CD8-positive, alpha-beta memory T cell (primary cell): Measurements from ENCODE around the gene PAK1. TPM values are rescaled to one million over a fixed set of nuclear protein-coding genes. Genes with fewer than 3 reads are reported as not detected.

Experiments used
- CTCF ChIA-PET: fragments of 350-600 bp; sonication (Branson Sonifier 250); formaldehyde crosslinking; loops from one replicate; lab custom pipeline; 2021; ENCODE audit warnings: antibody characterized with exemption; lab: Charles Lee
- POLR2A ChIA-PET: fragments of 350-600 bp; sonication (Branson Sonifier 250); formaldehyde crosslinking; loops from one replicate; lab custom pipeline; 2021; ENCODE audit warnings: antibody characterized with exemption; lab: Charles Lee
- DNase-seq, 5 donors: peaks; one replicate each; pipeline versions ENCODE4 v3.0.0 to v3.0.0-alpha.2; 2020 to 2022; ENCODE audit warnings: mixed read lengths in 1 of 5
- H3K27ac ChIP-seq: one replicate; pipeline ENCODE4 v1.7.0; 2013; ENCODE audit warnings: low read depth, mild to moderate bottlenecking, low read length, moderate library complexity
- H3K27me3 ChIP-seq: 2 replicates; pipeline ENCODE4 v1.7.0; 2013; ENCODE audit warnings: low read length, mild to moderate bottlenecking; ENCODE audit not compliant: insufficient read depth, poor library complexity, severe bottlenecking
- H3K36me3 ChIP-seq: 2 replicates; pipeline ENCODE4 v1.7.0; 2013; ENCODE audit warnings: mild to moderate bottlenecking, low read length, moderate library complexity; ENCODE audit not compliant: insufficient read depth
- H3K4me1 ChIP-seq: 2 replicates; pipeline ENCODE4 v1.7.0; 2013; ENCODE audit warnings: mild to moderate bottlenecking, low read length, moderate library complexity; ENCODE audit not compliant: insufficient read depth
- H3K4me3 ChIP-seq: 2 replicates; pipeline ENCODE4 v1.7.0; 2013; ENCODE audit warnings: mild to moderate bottlenecking, low read length
- H3K9me3 ChIP-seq: 2 replicates; pipeline ENCODE4 v1.7.0; 2013; ENCODE audit warnings: mild to moderate bottlenecking, low read length
- H3K27ac Mint-ChIP-seq, 8 donors: one replicate each; pipeline ENCODE4 v1.8.0; 2020 to 2021; ENCODE audit warnings: mixed read lengths in 8 of 8, mild to moderate bottlenecking in 6 of 8, inconsistent platforms in 3 of 8, moderate library complexity in 3 of 8
- H3K27me3 Mint-ChIP-seq, 2 donors: one replicate each; pipeline ENCODE4 v1.8.0; 2020 to 2021; ENCODE audit warnings: mixed read lengths in 2 of 2, mild to moderate bottlenecking in 1 of 2, moderate library complexity in 1 of 2
- H3K36me3 Mint-ChIP-seq, 3 donors: one replicate each; pipeline ENCODE4 v1.8.0; 2020 to 2021; ENCODE audit warnings: mixed read lengths in 3 of 3, inconsistent platforms in 1 of 3, mild to moderate bottlenecking in 1 of 3
- H3K4me1 Mint-ChIP-seq, 3 donors: one replicate each; pipeline ENCODE4 v1.8.0; 2020 to 2021; ENCODE audit warnings: mixed read lengths in 3 of 3, inconsistent platforms in 1 of 3, mild to moderate bottlenecking in 1 of 3
- H3K4me3 Mint-ChIP-seq, 7 donors: one replicate each; pipeline ENCODE4 v1.8.0; 2020 to 2021; ENCODE audit warnings: mixed read lengths in 7 of 7, mild to moderate bottlenecking in 6 of 7, moderate library complexity in 4 of 7, inconsistent platforms in 2 of 7
- H3K9me3 Mint-ChIP-seq, 5 donors: one replicate each; pipeline ENCODE4 v1.8.0; 2020 to 2022; ENCODE audit warnings: mixed read lengths in 5 of 5, mild to moderate bottlenecking in 3 of 5, moderate library complexity in 2 of 5, inconsistent platforms in 1 of 5
- polyA plus RNA-seq: library from polyadenylated mRNA; unstranded; fragments of 300-500 nt; fragmentation: Illumina TruSeq; gene quantifications from one replicate; pipeline ENCODE4 v1.2.3, GENCODE V29; 2021
- total RNA-seq, 2 experiments: library from RNA; stranded (reverse); gene quantifications; one replicate each; pipeline ENCODE4 v1.2.3, GENCODE V29; 2021

PAK1 gene
- total and polyA plus RNA-seq, 3 experiments from 2014 or later = 9.3 to 32.1 (median 25.9) TPM

- Mint-ChIP-seq H3K4me3 (no peak overlapping the region), H3K36me3 (peaks cover 0 to 11% (median 0%) of the 10 kb centered on the region in 3 donors), H3K4me1 (no peaks in the 10 kb centered on the region), H3K9me3 (no peaks in the 10 kb centered on the region), H3K27me3 (peaks cover 6 to 41% of the 10 kb centered on the region in 2 donors), H3K27ac (peak overlapping the region in 1 of 8 donors; percentile 62)
- H3K4me3 ChIP-seq = no peak overlapping the region
- H3K4me1 ChIP-seq = no peaks in the 10 kb centered on the region
- H3K27ac ChIP-seq = no peak overlapping the region
- no peaks in the 10 kb centered on the region for H3K9me3 ChIP-seq
- no peaks in the 10 kb centered on the region for H3K27me3 ChIP-seq
- H3K36me3 ChIP-seq = no peaks in the 10 kb centered on the region
- ChIA-PET POLR2A (no interaction called here), CTCF (no interaction called here)
- DNase-seq = no peak
Measured at GRCh38 chr11:77428598-77428997, 45.3 kb downstream of the PAK1 start.

GRCh38 chr11:77425346-77425745 lies 48.5 kb downstream of the PAK1 start:
- Mint-ChIP-seq H3K4me3 (no peak overlapping the region), H3K9me3 (no peaks in the 10 kb centered on the region), H3K36me3 (peaks cover 0 to 8% (median 0%) of the 10 kb centered on the region in 3 donors), H3K27ac (peak overlapping the region in 1 of 8 donors; percentile 61), H3K4me1 (no peaks in the 10 kb centered on the region), H3K27me3 (peaks cover 6 to 32% of the 10 kb centered on the region in 2 donors)
- CTCF ChIA-PET = no interaction called here
- Histone ChIP-seq H3K4me1 (no peaks in the 10 kb centered on the region), H3K27me3 (no peaks in the 10 kb centered on the region), H3K27ac (no peak overlapping the region), H3K9me3 (no peaks in the 10 kb centered on the region), H3K36me3 (no peaks in the 10 kb centered on the region), H3K4me3 (no peak overlapping the region)
- POLR2A ChIA-PET = no interaction called here
- DNase-seq = no peak

GRCh38 chr11:77424644-77425043 lies 49.2 kb downstream of the PAK1 start:
- H3K4me1 Mint-ChIP-seq = no peaks in the 10 kb centered on the region
- CTCF ChIA-PET = no interaction called here
- H3K4me3 ChIP-seq = no peak overlapping the region
- no peak for DNase-seq
- no peaks in the 10 kb centered on the region for H3K4me1 ChIP-seq
- no peaks in the 10 kb centered on the region for H3K27me3 ChIP-seq
- peaks cover 0 to 8% (median 0%) of the 10 kb centered on the region in 3 donors for H3K36me3 Mint-ChIP-seq
- POLR2A ChIA-PET = no interaction called here
- H3K27ac ChIP-seq = no peak overlapping the region
- H3K36me3 ChIP-seq = no peaks in the 10 kb centered on the region
- no peaks in the 10 kb centered on the region for H3K9me3 ChIP-seq
- H3K27me3 Mint-ChIP-seq = peaks cover 8 to 31% of the 10 kb centered on the region in 2 donors
- H3K27ac Mint-ChIP-seq = no peak overlapping the region
- H3K4me3 Mint-ChIP-seq = no peak overlapping the region
- no peaks in the 10 kb centered on the region for H3K9me3 Mint-ChIP-seq

- DNase-seq = no peak
- Mint-ChIP-seq H3K36me3 (peaks cover 0 to 8% (median 0%) of the 10 kb centered on the region in 3 donors), H3K4me1 (no peaks in the 10 kb centered on the region), H3K27me3 (peaks cover 8 to 23% of the 10 kb centered on the region in 2 donors), H3K4me3 (no peak overlapping the region), H3K27ac (no peak overlapping the region), H3K9me3 (no peaks in the 10 kb centered on the region)
- H3K27me3 ChIP-seq = no peaks in the 10 kb centered on the region
- H3K4me3 ChIP-seq = no peak overlapping the region
- no peaks in the 10 kb centered on the region for H3K4me1 ChIP-seq
- H3K36me3 ChIP-seq = no peaks in the 10 kb centered on the region
- POLR2A ChIA-PET = no interaction called here
- H3K9me3 ChIP-seq = no peaks in the 10 kb centered on the region
- no peak overlapping the region for H3K27ac ChIP-seq
- CTCF ChIA-PET = no interaction called here
Measured at GRCh38 chr11:77423624-77424023, 50.3 kb downstream of the PAK1 start.

- H3K27ac ChIP-seq = no peak overlapping the region
- Mint-ChIP-seq H3K36me3 (peaks cover 0 to 3% (median 0%) of the 10 kb centered on the region in 3 donors), H3K9me3 (no peaks in the 10 kb centered on the region), H3K27me3 (peaks cover 7 to 16% of the 10 kb centered on the region in 2 donors), H3K4me1 (no peaks in the 10 kb centered on the region), H3K27ac (no peak overlapping the region), H3K4me3 (no peak overlapping the region)
- no peaks in the 10 kb centered on the region for H3K27me3 ChIP-seq
- H3K4me3 ChIP-seq = no peak overlapping the region
- H3K9me3 ChIP-seq = no peaks in the 10 kb centered on the region
- DNase-seq = no peak
- ChIA-PET POLR2A (no interaction called here), CTCF (no interaction called here)
- H3K4me1 ChIP-seq = no peaks in the 10 kb centered on the region
- H3K36me3 ChIP-seq = no peaks in the 10 kb centered on the region
Measured at GRCh38 chr11:77422687-77423086, 51.2 kb downstream of the PAK1 start.

- Histone ChIP-seq H3K4me1 (no peaks in the 10 kb centered on the region), H3K9me3 (no peaks in the 10 kb centered on the region), H3K4me3 (no peak overlapping the region), H3K36me3 (no peaks in the 10 kb centered on the region), H3K27ac (no peak overlapping the region), H3K27me3 (no peaks in the 10 kb centered on the region)
- no peaks in the 10 kb centered on the region for H3K4me1 Mint-ChIP-seq
- no peaks in the 10 kb centered on the region for H3K36me3 Mint-ChIP-seq
- no peak overlapping the region for H3K4me3 Mint-ChIP-seq
- ChIA-PET CTCF (no interaction called here), POLR2A (no interaction called here)
- no peak overlapping the region for H3K27ac Mint-ChIP-seq
- H3K9me3 Mint-ChIP-seq = no peaks in the 10 kb centered on the region
- no peak for DNase-seq
- peaks cover 6 to 14% of the 10 kb centered on the region in 2 donors for H3K27me3 Mint-ChIP-seq
Measured at GRCh38 chr11:77421041-77421723, 52.7 kb downstream of the PAK1 start.

- Histone ChIP-seq H3K27me3 (no peaks in the 10 kb centered on the region), H3K27ac (no peak overlapping the region), H3K4me3 (no peak overlapping the region), H3K9me3 (no peaks in the 10 kb centered on the region), H3K36me3 (no peaks in the 10 kb centered on the region), H3K4me1 (no peaks in the 10 kb centered on the region)
- no peaks in the 10 kb centered on the region for H3K9me3 Mint-ChIP-seq
- no peaks in the 10 kb centered on the region for H3K36me3 Mint-ChIP-seq
- DNase-seq = no peak
- H3K4me1 Mint-ChIP-seq = no peaks in the 10 kb centered on the region
- no peak overlapping the region for H3K27ac Mint-ChIP-seq
- no peak overlapping the region for H3K4me3 Mint-ChIP-seq
- peaks cover 5% of the 10 kb centered on the region in 2 donors for H3K27me3 Mint-ChIP-seq
- CTCF ChIA-PET = no interaction called here
- POLR2A ChIA-PET = no interaction called here
Measured at GRCh38 chr11:77418971-77419597, 54.8 kb downstream of the PAK1 start.

- POLR2A ChIA-PET = no interaction called here
- Mint-ChIP-seq H3K36me3 (no peaks in the 10 kb centered on the region), H3K9me3 (no peaks in the 10 kb centered on the region), H3K27ac (no peak overlapping the region), H3K4me3 (no peak overlapping the region), H3K4me1 (no peaks in the 10 kb centered on the region), H3K27me3 (peaks cover 5% of the 10 kb centered on the region in 2 donors)
- no peak overlapping the region for H3K4me3 ChIP-seq
- H3K27me3 ChIP-seq = no peaks in the 10 kb centered on the region
- H3K27ac ChIP-seq = no peak overlapping the region
- no peak for DNase-seq
- no peaks in the 10 kb centered on the region for H3K36me3 ChIP-seq
- CTCF ChIA-PET = no interaction called here
- H3K9me3 ChIP-seq = no peaks in the 10 kb centered on the region
- no peaks in the 10 kb centered on the region for H3K4me1 ChIP-seq
Measured at GRCh38 chr11:77418155-77418970, 55.5 kb downstream of the PAK1 start.
